HepG2 (cell line): ENCODE results near the gene OGFR. TPM values are rescaled to one million over a fixed set of nuclear protein-coding genes. Genes with fewer than 3 reads are reported as not detected.

Source experiments
- CEBPG ChIP-seq: IDR thresholded peaks from 2 replicates; pipeline ENCODE4 v1.6.1; 2016
- FOXP1 ChIP-seq, 2 experiments: fragments of 450-650 bp in 1 of 2; IDR thresholded peaks; 2 replicates each; pipeline ENCODE4 v1.6.1; 2017 to 2018; ENCODE audit warnings: antibody characterized with exemption in 1 of 2
- HNRNPUL1 ChIP-seq: fragments of 200-400 bp; formaldehyde crosslinking; IDR thresholded peaks from 2 replicates; pipeline ENCODE4 v1.6.1; 2017; ENCODE audit warnings: low read depth, mild to moderate bottlenecking, low read length, moderate library complexity
- KAT7 ChIP-seq: IDR thresholded peaks from 2 replicates; pipeline ENCODE4 v1.6.1; 2018; ENCODE audit warnings: borderline replicate concordance, missing compliant biosample characterization
- MXD3 ChIP-seq: IDR thresholded peaks from 2 replicates; pipeline ENCODE4 v1.6.1; 2016; ENCODE audit warnings: mild to moderate bottlenecking, missing biosample characterization, missing genetic modification reagents
- MZF1 ChIP-seq: sonication (generic); formaldehyde crosslinking; IDR thresholded peaks from 2 replicates; pipeline ENCODE4 v1.8.1; 2023; ENCODE audit warnings: mild to moderate bottlenecking, missing genetic modification reagents, borderline replicate concordance
- TCF7 ChIP-seq: sonication (generic); IDR thresholded peaks from 2 replicates; pipeline ENCODE4 v1.6.1; 2016; ENCODE audit warnings: antibody characterized with exemption, low read depth
- YEATS2 ChIP-seq: sonication (generic); formaldehyde crosslinking; IDR thresholded peaks from 2 replicates; pipeline ENCODE4 v1.4.0; 2020; ENCODE audit warnings: missing genetic modification reagents, borderline replicate concordance
- ZBTB38 ChIP-seq: sonication (generic); formaldehyde crosslinking; IDR thresholded peaks from 2 replicates; pipeline ENCODE4 v1.5.1; 2020; ENCODE audit warnings: mild to moderate bottlenecking, missing genetic modification reagents
- ZFP36L1 ChIP-seq: sonication (generic); formaldehyde crosslinking; IDR thresholded peaks from 2 replicates; pipeline ENCODE4 v1.8.0; 2022; ENCODE audit warnings: mild to moderate bottlenecking, missing genetic modification reagents, moderate library complexity
- ZFP91 ChIP-seq: sonication (generic); formaldehyde crosslinking; IDR thresholded peaks from 2 replicates; pipeline ENCODE4 v1.9.0; 2022; ENCODE audit warnings: missing genetic modification reagents, mild to moderate bottlenecking, borderline replicate concordance
- ZHX2 ChIP-seq, 2 experiments: sonication (generic) in 1 of 2; formaldehyde crosslinking in 1 of 2; IDR thresholded peaks; 2 replicates each; pipeline versions ENCODE4 v1.6.1 to v1.9.0; 2014 to 2022; ENCODE audit warnings: antibody characterized with exemption in 1 of 2, borderline replicate concordance in 1 of 2, inconsistent platforms in 1 of 2, low read depth in 1 of 2, missing genetic modification reagents in 1 of 2
- ZNF513 ChIP-seq: sonication (generic); formaldehyde crosslinking; conservative IDR thresholded peaks from 2 replicates; pipeline ENCODE4 v1.5.0; 2020; ENCODE audit warnings: missing genetic modification reagents
- polyA plus RNA-seq, 8 experiments: library from polyadenylated mRNA; depleted of rRNA in 3 of 8; stranded (reverse) in 7 of 8; unstranded in 1 of 8; fragments of >200 nt; fragmentation: Illumina TruSeq in 4 of 8; extraction: Trizol in 4 of 8; gene quantifications; 2 replicates each; pipeline versions ENCODE4 v1.2.1 to v1.2.3, GENCODE V29; 2011 to 2016; ENCODE audit warnings: low read depth in 4 of 8, missing spikeins in 1 of 8, mixed read lengths in 1 of 8; ENCODE audit not compliant: insufficient read depth in 1 of 8
- total RNA-seq, 5 experiments: library from RNA; depleted of rRNA; stranded (reverse); fragments of >200 nt; fragmentation: Illumina TruSeq; extraction: Trizol; gene quantifications; 2 replicates each; pipeline ENCODE4 v1.2.3, GENCODE V29; 2016; ENCODE audit warnings: low read depth in 1 of 5
- TF ChIP-seq, protein P1 (sequence below): sonication (generic); formaldehyde crosslinking; IDR thresholded peaks from 2 replicates; pipeline ENCODE4 v1.4.0; 2020; ENCODE audit warnings: missing genetic modification reagents
- TF ChIP-seq, protein P2 (sequence below): IDR thresholded peaks from 2 replicates; pipeline ENCODE4 v1.6.1; 2016; ENCODE audit warnings: low read depth, control low read depth

Gene OGFR
- total and polyA plus RNA-seq, 2 of the 13 experiments (the other 11 are each of a cell fraction or from before 2014, with no cell fraction given): 47.7 to 81.8 TPM

- TF ChIP-seq ZFP91: peak; percentile 27; the same call in 1 of the 2 replicates
- TF ChIP-seq FOXP1 (IDR thresholded peaks at IDR 0.05): no peak
- no peak for TF ChIP-seq FOXP1 (CRISPR knock-in tag; IDR thresholded peaks at IDR 0.05)
- 0 out of 2 replicates have a peak, but pooled peaks have one; percentile 13 for TF ChIP-seq MXD3 (CRISPR knock-in tag)
- TF ChIP-seq, protein P1, sequence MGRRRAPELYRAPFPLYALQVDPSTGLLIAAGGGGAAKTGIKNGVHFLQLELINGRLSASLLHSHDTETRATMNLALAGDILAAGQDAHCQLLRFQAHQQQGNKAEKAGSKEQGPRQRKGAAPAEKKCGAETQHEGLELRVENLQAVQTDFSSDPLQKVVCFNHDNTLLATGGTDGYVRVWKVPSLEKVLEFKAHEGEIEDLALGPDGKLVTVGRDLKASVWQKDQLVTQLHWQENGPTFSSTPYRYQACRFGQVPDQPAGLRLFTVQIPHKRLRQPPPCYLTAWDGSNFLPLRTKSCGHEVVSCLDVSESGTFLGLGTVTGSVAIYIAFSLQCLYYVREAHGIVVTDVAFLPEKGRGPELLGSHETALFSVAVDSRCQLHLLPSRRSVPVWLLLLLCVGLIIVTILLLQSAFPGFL (CRISPR knock-in tag): no peak
- no peak for TF ChIP-seq YEATS2 (CRISPR knock-in tag)
- TF ChIP-seq, protein P2, sequence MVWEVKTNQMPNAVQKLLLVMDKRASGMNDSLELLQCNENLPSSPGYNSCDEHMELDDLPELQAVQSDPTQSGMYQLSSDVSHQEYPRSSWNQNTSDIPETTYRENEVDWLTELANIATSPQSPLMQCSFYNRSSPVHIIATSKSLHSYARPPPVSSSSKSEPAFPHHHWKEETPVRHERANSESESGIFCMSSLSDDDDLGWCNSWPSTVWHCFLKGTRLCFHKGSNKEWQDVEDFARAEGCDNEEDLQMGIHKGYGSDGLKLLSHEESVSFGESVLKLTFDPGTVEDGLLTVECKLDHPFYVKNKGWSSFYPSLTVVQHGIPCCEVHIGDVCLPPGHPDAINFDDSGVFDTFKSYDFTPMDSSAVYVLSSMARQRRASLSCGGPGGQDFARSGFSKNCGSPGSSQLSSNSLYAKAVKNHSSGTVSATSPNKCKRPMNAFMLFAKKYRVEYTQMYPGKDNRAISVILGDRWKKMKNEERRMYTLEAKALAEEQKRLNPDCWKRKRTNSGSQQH (CRISPR knock-in tag): 0 out of 2 replicates have a peak, but pooled peaks have one; percentile 13
- 0 out of 2 replicates have a peak, but pooled peaks have one; percentile 16 for TF ChIP-seq TCF7
- TF ChIP-seq ZBTB38 (CRISPR knock-in tag): peak; percentile 83; the same call in 1 of the 2 replicates
- TF ChIP-seq CEBPG (CRISPR knock-in tag): no peak
- no peak for TF ChIP-seq ZFP36L1 (CRISPR knock-in tag)
- TF ChIP-seq HNRNPUL1: no peak
- 0 out of 2 replicates have a peak, but pooled peaks have one; percentile 26 for TF ChIP-seq ZHX2 (IDR thresholded peaks at IDR 0.05; ENCODE audit: low read depth)
- no peak for TF ChIP-seq ZHX2 (CRISPR knock-in tag; IDR thresholded peaks at IDR 0.05; ENCODE audit: borderline replicate concordance)
- no peak for TF ChIP-seq MZF1 (CRISPR knock-in tag)
- 0 out of 2 replicates have a peak, but pooled peaks have one; percentile 69 for TF ChIP-seq ZNF513 (CRISPR knock-in tag)
- no peak for TF ChIP-seq KAT7 (CRISPR knock-in tag)
Observed at GRCh38 chr20:62824476-62825332, 20.1 kb downstream of the OGFR start (continued).
